Vagina (tissue), 2 donors: Measurements from ENCODE around the gene GSG1L. TPM values are rescaled to one million over a fixed set of nuclear protein-coding genes. Genes with fewer than 3 reads are reported as not detected.

Experiments
- DNase-seq, 2 donors: peaks; one replicate each; pipeline ENCODE4 v3.0.0-alpha.2; 2017; ENCODE audit errors: extremely low spot score in 2 of 2
- H3K27ac ChIP-seq: fragments of 200-600 bp; sonication (generic); one replicate; pipeline ENCODE4 v1.5.1; 2019
- H3K27me3 ChIP-seq: fragments of 200-600 bp; sonication (generic); one replicate; pipeline ENCODE4 v1.5.1; 2019
- H3K36me3 ChIP-seq, 2 donors: fragments of 200-600 bp; sonication (generic); one replicate each; pipeline ENCODE4 v1.5.1; 2017 to 2019
- H3K4me1 ChIP-seq: fragments of 200-600 bp; sonication (generic); one replicate; pipeline ENCODE4 v1.5.1; 2019
- H3K4me3 ChIP-seq, 2 donors: fragments of 200-600 bp; sonication (generic); 1 replicate in 1 of 2; 2 replicates in 1 of 2; pipeline ENCODE4 v1.5.1; 2016 to 2019
- H3K9me3 ChIP-seq: fragments of 200-600 bp; sonication (generic); one replicate; pipeline ENCODE4 v1.5.1; 2019
- CTCF ChIP-seq, 3 experiments: fragments of 450-650 bp in 2 of 3; fragments of 200-600 bp in 1 of 3; sonication (generic) in 1 of 3; IDR thresholded peaks; one replicate each; pipeline ENCODE4 v1.5.1; 2017 to 2019; ENCODE audit warnings: antibody characterized with exemption in 3 of 3, mild to moderate bottlenecking in 2 of 3, moderate library complexity in 2 of 3
- POLR2A ChIP-seq, 2 donors: fragments of 450-650 bp; IDR thresholded peaks; one replicate each; pipeline ENCODE4 v1.6.1; 2017; ENCODE audit warnings: antibody characterized with exemption in 2 of 2, mild to moderate bottlenecking in 2 of 2, moderate library complexity in 2 of 2
- POLR2AphosphoS5 ChIP-seq, 2 donors: sonication (generic); formaldehyde crosslinking; IDR thresholded peaks; one replicate each; pipeline ENCODE4 v1.9.0; 2017; ENCODE audit warnings: antibody characterized with exemption in 2 of 2, mild to moderate bottlenecking in 2 of 2, low read depth in 1 of 2; ENCODE audit not compliant: insufficient read depth in 1 of 2
- intact Hi-C: fragments of 100-400 bp; cut with DNase I; formaldehyde crosslinking; loops from one replicate; pipeline ENCODE4 v1.15.1; 2023
- total RNA-seq: library from RNA; depleted of rRNA; stranded (reverse); fragments of >200 nt; gene quantifications from one replicate; pipeline ENCODE4 v1.2.3, GENCODE V29; 2016

The GSG1L gene
- total RNA-seq, 1 donor from 2014 or later, result not detected

DNA sequence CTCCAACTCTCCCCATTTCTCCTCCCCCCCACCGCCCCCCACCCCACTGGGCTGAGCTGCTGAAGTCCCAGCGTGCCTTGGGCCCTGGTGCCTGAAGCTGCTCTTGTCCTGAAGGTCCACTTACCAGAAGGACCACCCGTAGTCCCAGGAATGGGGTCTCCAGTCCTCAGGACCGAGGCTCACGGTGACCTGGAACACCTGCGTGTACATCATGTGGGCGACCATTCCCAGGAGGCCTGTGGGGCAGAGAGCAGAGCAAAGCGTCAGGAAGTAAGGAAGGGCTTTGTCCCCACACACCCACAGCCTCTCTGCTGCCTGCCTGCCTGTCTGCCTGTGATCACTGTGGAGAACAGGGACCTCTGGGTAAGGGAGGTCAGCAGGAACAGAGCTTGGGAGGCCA lies 218.7 kb downstream of the GSG1L start:
- intact Hi-C loops, result no loop called here

DNA sequence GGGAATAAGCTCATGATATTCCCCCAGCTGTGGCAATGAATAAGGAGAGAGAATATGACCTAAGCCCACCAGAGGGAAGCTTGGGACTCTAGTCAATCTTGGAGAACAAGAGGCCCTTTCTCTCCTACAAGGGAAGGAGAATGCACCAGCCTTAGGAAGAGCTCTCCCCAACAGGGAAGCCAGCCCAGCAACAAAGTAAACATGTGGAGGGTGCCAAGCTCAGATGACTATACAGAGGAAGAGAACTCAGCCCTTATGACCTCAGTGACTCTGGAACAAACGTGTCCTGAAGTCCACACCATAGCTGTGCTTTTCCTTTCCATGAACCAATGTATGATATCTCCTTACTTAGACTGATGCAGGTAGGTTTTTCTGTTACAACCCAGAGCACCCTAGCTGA lies 219.7 kb downstream of the GSG1L start:
- Histone ChIP-seq H3K36me3 (no peaks in the 10 kb centered on the region), H3K27ac (no peak overlapping the region), H3K4me3 (no peak overlapping the region), H3K4me1 (no peaks in the 10 kb centered on the region), H3K27me3 (no peaks in the 10 kb centered on the region), H3K9me3 (no peaks in the 10 kb centered on the region)
- intact Hi-C loops, result no loop called here
- TF ChIP-seq POLR2AphosphoS5 (IDR thresholded peaks at IDR 0.05; ENCODE audit: insufficient read depth in 1 of 2, low read depth in 1 of 2) (no peak), CTCF (IDR thresholded peaks at IDR 0.05) (no peak), POLR2A (IDR thresholded peaks at IDR 0.05) (no peak)
- no peak for DNase-seq

More for the DNA sequence above, 218.7 kb downstream of the GSG1L start:
- TF ChIP-seq CTCF (IDR thresholded peaks at IDR 0.05) (no peak), POLR2AphosphoS5 (IDR thresholded peaks at IDR 0.05; ENCODE audit: insufficient read depth in 1 of 2, low read depth in 1 of 2) (no peak), POLR2A (IDR thresholded peaks at IDR 0.05) (no peak)
- Histone ChIP-seq H3K4me3 (no peak overlapping the region), H3K27me3 (no peaks in the 10 kb centered on the region), H3K27ac (no peak overlapping the region), H3K36me3 (no peaks in the 10 kb centered on the region), H3K9me3 (no peaks in the 10 kb centered on the region), H3K4me1 (no peaks in the 10 kb centered on the region)
- no peak for DNase-seq

GRCh38 chr16:27841911-27842310 lies 221.6 kb downstream of the GSG1L start:
- no peaks in the 10 kb centered on the region for H3K4me1 ChIP-seq
- H3K36me3 ChIP-seq, result no peaks in the 10 kb centered on the region
- H3K4me3 ChIP-seq, result no peak overlapping the region
- H3K9me3 ChIP-seq, result no peaks in the 10 kb centered on the region
- H3K27me3 ChIP-seq, result no peaks in the 10 kb centered on the region
- no peak for DNase-seq
- intact Hi-C loops, result no loop called here
- no peak for TF ChIP-seq POLR2A (IDR thresholded peaks at IDR 0.05)
- no peak overlapping the region for H3K27ac ChIP-seq

DNA sequence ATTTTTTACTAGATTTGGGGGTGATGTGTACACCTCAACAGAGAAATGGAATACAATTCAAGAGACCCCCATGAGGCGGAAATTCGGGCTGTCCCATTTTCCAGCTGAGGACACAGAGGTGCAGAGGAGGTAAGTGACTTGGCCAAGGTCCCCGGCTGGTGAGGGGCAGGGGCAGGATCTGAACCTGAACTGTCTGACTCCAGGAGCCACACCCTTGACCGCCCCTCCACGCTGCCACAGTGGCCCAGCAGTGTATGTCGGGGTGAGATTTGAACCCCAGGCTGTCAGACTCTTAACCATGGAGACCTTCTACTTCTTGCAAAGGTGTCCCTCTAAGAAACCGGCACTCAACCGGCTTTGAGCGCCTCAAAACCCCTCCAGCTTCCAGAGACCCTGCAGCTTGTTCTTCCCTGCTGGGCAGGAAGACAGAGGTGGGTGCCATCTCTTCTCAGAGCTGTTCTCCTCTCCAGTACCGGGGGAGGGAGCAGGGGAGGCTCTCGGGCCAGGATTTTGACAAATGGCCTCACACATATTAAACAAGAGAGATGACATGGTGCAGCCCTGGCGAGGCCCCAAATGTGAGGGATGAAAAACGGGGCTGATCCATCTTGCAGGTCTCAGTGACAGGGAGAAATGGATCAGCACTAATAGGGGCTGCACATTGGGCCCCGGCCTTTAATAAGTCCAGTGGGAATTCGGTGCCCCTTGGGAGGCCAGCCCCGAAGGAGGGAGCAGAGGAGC lies 222.3 kb downstream of the GSG1L start:
- TF ChIP-seq POLR2AphosphoS5 (IDR thresholded peaks at IDR 0.05; ENCODE audit: insufficient read depth in 1 of 2, low read depth in 1 of 2) (no peak), POLR2A (IDR thresholded peaks at IDR 0.05) (no peak)
- Histone ChIP-seq H3K4me1 (no peaks in the 10 kb centered on the region), H3K27ac (no peak overlapping the region), H3K4me3 (no peak overlapping the region), H3K9me3 (no peaks in the 10 kb centered on the region), H3K36me3 (no peaks in the 10 kb centered on the region), H3K27me3 (no peaks in the 10 kb centered on the region)
- DNase-seq, result no peak
- intact Hi-C loops, result no loop called here

GRCh38 chr16:27840311-27841060 lies 223.0 kb downstream of the GSG1L start:
- intact Hi-C loops, result no loop called here
- no peaks in the 10 kb centered on the region for H3K27me3 ChIP-seq
- no peaks in the 10 kb centered on the region for H3K36me3 ChIP-seq
- TF ChIP-seq CTCF (IDR thresholded peaks at IDR 0.05), result no peak
- TF ChIP-seq POLR2A (IDR thresholded peaks at IDR 0.05), result no peak
- no peak for TF ChIP-seq POLR2AphosphoS5 (IDR thresholded peaks at IDR 0.05; ENCODE audit: insufficient read depth in 1 of 2, low read depth in 1 of 2)
- no peak overlapping the region for H3K4me3 ChIP-seq
- no peak overlapping the region for H3K27ac ChIP-seq
- no peaks in the 10 kb centered on the region for H3K9me3 ChIP-seq
- no peaks in the 10 kb centered on the region for H3K4me1 ChIP-seq
- no peak for DNase-seq

GRCh38 chr16:27839419-27839818 lies 224.1 kb downstream of the GSG1L start:
- H3K9me3 ChIP-seq, result no peaks in the 10 kb centered on the region
- intact Hi-C loops, result no loop called here
- no peak overlapping the region for H3K27ac ChIP-seq
- no peaks in the 10 kb centered on the region for H3K4me1 ChIP-seq
- no peaks in the 10 kb centered on the region for H3K36me3 ChIP-seq
- H3K27me3 ChIP-seq, result no peaks in the 10 kb centered on the region
- H3K4me3 ChIP-seq, result no peak overlapping the region
- no peak for TF ChIP-seq CTCF (IDR thresholded peaks at IDR 0.05)
- no peak for TF ChIP-seq POLR2AphosphoS5 (IDR thresholded peaks at IDR 0.05; ENCODE audit: insufficient read depth in 1 of 2, low read depth in 1 of 2)
- no peak for TF ChIP-seq POLR2A (IDR thresholded peaks at IDR 0.05)
- no peak for DNase-seq
